ENCODE measurements around the gene COL23A1.
A peak's percentile ranks its signal among the peaks of the same experiment; 100 is the strongest.
"Not testable (repeated sequence)": the region's sequence is repeated elsewhere in the genome, so short reads cannot be mapped to it uniquely, and the experiment has no call there.

COL23A1 gene

DNA sequence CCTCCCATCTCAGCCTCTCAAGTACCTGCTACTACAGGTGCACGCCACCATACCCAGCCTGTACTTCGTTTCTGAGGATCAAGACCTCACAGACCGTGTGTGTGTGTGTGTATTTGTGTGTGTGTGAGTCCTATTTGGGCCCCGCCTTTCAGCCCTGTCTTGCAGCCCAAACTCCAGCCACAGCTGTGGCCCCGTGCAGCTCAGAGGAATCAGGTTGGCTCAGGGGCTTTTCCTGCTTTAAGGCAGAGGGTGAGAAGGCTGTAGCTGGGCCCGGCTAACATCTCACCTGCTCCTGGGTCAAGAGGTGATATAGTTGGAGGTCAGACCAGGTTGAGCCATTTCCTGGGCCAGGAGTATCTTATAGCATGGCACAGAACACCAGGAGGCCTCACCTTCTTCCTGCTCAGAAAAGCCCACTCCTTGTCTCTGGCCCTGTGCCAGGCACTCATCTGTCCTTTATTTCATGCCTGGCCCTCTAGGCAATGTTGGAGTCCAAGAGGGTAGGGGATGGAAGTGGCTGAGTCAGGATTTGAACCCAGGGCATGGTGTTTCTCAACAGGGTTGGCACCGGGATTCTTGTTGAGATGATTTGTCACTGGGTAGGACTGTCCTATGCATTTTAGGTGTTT lies 356.0 kb downstream of the COL23A1 start:
- DNase-seq, result no peak

DNA sequence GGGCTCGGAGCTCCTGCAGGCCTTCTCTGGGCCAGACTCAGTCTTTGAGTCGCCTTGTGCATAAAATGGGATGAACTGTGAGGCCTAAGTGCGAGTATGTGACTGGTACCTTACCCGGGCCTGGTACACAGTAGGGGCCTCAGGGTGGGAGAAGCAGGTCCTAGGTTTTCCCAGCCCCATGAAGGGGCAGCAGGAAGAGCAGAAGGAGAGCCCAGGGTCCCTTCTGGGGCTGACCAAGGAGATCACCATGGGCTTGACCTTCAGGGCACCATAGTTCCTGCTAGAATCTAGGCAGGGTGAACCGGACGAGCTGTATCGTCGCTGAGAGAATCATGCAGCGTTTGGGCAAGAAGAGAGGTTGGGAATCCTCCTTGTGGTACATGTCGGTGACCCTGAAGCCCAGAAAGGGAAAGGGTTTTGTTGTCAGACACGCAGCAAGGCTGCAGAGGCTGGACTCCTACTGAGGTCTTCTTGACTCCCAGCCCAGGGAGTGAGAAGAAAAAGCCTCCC lies 357.2 kb downstream of the COL23A1 start:
- DNase-seq, result no peak

- DNase-seq, result peak; percentile 52
These were observed 357.9 kb downstream of the COL23A1 start, which contains the start of gene PHYKPL for GRCh38 chr5:178232124-178232919. PHYKPL (minus strand) TSS chr5:178232802; CDS start chr5:178232550, 252 bp downstream.

DNA sequence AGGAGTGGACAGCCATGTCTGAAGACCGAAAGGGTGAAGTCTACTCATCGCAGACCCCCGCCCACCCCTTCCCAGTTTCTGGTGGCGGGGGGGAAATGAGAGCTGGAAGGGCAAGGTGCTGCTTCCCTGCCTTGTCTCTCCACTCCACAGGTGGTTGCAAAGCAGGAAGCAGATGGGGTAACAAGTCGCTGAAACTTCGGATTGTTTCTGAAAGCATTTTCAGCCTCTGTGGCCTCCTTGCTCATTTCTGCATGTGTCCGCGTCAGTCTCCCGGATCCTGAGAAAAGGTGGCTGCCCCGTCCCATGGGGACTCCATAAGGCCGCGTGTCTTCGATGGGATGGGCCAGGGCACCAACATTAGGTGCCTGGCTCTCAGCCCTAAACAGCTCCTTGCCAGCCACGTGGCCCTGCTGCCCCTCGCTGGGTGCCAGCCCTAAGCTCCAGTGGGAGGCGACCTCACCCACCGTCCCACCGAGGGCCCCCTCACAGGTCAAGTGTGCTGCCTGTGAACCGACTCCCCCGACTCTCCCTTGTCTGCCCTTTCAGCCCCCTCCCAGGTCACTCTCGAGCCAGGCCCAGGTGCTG lies 358.6 kb downstream of the COL23A1 start:
- DNase-seq, result no peak

DNA sequence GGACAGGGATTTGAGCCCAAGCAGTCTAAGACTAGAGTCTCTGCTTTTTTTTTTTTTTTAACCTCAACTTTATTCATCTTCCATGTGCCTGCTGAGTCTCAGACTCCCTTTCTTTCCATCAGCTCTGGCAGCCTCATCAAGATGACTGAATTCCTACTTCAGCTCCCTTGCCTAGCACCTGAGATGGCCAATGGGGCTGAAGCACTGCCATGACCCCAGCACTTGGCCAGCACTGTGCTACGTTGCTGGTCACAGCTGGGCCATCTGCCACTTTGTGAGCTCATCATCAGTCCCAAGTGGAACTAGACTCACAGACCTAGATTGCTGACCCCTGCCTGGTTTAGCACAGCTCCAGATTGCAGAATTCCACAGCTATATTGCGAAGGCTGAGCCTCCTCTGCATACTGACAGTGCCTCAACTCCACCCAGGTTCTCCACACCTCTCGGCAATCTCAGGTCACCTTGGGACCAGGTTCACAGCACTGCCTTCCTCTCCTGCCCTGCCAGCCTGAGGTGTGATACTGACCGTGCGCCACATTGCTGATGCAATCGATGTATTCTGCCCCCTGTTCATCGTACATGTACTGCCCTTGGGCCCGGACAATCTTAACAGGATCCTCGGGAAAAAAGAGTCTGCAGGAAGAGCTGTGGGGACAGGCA lies 359.2 kb downstream of the COL23A1 start:
- DNase-seq, result no peak

GRCh38 chr5:178229861-178230260 lies 360.3 kb downstream of the COL23A1 start:
- DNase-seq, result no peak

DNA sequence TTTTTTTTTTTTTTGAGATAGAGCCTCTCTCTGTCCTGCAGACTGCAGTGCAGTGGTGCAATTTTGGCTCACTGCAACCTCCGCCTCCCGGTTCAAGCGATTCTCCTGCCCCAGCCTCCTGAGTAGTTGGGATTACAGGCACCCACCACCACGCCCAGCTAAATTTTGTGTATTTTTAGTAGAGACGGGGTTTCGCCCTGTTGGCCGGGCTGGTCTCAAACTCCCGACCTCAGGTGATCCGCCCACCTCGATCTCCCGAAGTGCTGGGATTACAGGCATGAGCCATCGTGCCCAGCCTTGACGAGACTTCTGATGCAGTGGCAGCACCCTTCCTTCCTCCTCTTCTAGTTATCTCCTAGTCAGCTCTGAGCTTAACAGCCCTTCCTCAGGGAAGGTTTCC lies 361.1 kb downstream of the COL23A1 start:
- not testable (repeated sequence) for DNase-seq

DNA sequence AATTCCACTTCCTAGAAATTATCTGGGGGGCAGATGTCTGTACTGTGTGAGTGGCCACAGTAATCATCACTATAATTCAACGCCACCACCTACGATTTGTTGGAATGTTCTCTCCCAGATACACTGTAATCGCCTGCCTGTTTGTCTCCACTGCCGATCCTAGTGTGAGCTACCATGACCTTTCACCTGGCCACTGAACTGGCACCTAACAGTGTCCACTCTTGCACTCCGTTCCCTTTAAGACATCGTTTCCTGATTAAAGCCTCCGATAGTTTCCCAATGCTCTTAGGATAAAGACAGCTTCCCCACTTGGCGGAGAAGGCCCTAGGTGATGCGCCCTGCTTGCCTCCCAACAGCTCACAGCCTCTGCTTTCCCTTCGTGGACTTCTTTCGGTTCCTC lies 361.6 kb downstream of the COL23A1 start:
- no peak for DNase-seq

DNA sequence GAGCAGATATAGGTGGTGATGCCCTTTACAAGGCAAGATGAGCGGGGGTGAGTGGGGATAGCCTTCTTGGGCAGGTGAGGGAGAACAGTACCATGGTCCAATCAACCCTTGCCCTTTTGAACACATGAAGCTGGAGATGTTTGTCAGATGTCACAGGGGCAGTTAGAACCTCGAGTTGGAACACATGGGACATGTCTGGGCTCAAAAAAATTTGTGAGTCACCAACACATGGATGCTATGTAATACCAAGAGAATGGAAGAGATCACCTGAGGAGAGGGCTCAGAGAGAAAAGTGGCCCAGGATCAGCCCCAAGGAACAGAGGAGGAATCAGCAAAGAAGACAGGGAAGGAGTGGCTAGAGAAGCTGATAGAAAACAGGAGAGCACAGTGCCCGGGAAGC lies 362.3 kb downstream of the COL23A1 start:
- no peak for DNase-seq

DNA sequence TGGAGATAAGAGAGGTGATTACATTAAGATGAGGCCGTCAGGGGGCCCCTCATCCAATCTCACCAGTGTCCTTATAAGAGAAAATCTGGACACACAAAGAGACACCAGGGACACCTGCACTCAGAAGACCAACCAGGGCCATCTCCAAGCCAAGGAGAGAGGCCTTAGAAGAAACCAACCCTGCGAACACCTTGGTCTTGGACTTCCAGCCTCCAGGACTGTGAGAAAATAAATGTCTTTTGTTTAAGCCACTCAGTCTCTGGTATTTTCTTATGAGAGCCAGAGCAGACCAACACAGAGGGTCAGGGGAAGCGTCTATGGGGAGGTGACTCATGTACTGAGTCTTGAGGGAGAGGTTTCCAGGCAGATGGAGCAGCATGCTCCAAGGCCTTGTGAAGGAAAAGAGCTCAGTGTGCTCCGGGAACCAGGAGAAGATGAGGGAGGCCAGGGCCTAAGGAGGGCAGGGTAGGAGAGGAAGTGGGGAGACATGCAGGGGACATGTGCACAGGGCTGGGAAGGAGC lies 363.0 kb downstream of the COL23A1 start:
- no peak for DNase-seq

DNA sequence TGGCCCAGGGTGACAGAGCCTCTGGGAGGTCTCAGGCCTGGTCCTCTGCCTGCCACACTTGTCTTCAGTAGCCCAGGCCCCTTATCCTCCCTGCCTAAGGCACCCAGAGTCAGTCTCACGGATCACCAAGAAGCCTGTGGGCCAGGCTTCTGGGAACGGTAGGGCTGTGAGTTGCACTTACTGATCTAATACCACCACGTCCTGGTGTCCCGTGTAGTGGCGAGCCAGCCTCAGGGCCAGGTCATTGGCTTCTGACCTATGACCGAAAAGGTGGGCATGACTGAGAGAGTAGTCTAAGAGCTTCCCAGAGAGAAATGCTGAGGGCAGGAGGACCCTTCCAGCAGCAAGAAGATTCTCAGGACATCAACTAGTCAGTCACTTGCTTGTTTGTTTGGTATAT lies 365.0 kb downstream of the COL23A1 start:
- DNase-seq, result no peak

DNA sequence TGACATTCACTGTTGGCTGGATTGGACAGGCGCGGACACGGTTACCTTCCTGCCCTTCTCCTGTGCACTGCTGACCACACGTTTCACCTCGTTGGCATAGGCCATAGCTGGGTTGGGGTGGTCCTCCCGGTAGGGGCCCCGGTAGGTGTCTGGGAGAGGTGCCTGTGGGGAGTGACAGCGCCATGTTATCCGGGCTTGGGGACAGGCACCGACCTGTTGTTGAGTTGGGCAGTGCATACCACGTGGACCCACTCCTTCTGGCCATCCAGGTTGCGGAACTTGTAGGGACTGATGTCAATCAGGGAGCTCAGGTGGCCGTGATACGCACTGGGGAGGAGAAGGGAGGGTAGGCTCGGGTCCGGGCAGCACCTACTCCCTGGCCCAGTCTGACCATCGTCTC lies 365.8 kb downstream of the COL23A1 start:
- no peak for DNase-seq

GRCh38 chr5:178223828-178224335 lies 366.3 kb downstream of the COL23A1 start:
- no peak for DNase-seq

GRCh38 chr5:178223196-178223773 lies 366.9 kb downstream of the COL23A1 start:
- DNase-seq, result no peak

- DNase-seq, result no peak
These were observed 367.9 kb downstream of the COL23A1 start for GRCh38 chr5:178222292-178222691.

- no peak for DNase-seq
These were observed 368.3 kb downstream of the COL23A1 start for GRCh38 chr5:178221853-178222252.

DNA sequence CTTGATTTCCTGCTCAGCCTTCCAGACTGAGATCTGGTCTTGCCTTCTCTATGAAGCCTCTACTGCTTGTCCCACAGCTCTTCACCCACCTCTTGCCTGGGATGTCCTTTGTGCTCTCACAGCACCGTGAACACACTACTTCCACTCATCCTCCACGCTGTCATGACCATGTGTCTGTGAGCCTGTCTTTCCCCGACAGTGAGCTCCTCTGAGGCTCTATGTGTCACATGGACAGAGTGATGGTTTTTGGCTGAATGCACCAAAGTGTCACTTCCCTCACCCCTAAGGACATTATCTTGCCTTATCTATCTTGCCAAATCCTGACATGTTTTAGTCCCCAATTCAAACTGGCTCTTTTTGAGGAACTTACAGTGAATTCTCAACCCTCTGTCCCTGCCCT lies 368.9 kb downstream of the COL23A1 start:
- DNase-seq, result no peak

- no peak for DNase-seq
These were observed 371.4 kb downstream of the COL23A1 start for GRCh38 chr5:178218827-178219226.

GRCh38 chr5:178218237-178218776 lies 371.9 kb downstream of the COL23A1 start:
- no peak for DNase-seq

- no peak for DNase-seq
These were observed 373.4 kb downstream of the COL23A1 start for GRCh38 chr5:178216779-178217178.

DNA sequence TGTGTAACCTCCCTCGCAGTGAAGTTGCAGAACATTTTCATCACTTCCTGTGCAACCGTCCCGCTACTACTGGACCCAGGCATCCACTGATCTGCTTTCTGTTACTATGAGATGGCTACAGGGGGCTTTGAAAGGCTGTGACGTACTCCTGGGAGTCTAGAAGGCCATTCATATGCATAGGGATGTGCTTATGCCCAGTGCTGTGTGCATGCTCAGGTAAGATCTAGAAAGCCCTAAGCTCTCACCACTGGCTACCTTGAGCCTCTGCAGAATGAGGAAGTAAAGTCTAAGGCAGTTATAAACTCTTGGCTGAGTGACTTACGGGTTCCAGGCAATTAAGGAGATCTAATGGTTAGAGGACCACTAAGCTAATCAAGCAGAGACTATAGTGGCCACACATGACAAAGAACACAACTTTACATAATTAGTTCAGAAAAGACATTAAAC lies 374.1 kb downstream of the COL23A1 start:
- no peak for DNase-seq
